HG03175 (cell line): ENCODE measurements around the gene GATB.

Experiments
- ATAC-seq: cut with Tn5 transposase; IDR thresholded peaks from one replicate; pipeline ENCODE4 v1.9.1; 2021; ENCODE audit warnings: mild to moderate bottlenecking, moderate library complexity; ENCODE audit not compliant: unreplicated experiment

The GATB gene

GRCh38 chr4:151760712-151761661 lies at the start of gene GATB:
Gene GATB (minus strand): TSS chr4:151761007. CDS start chr4:151760982, 25 bp downstream.
- peak; percentile 100 for ATAC-seq

- no peak for ATAC-seq
Observed at GRCh38 chr4:151810476-151810875, 49.7 kb upstream of the GATB start.

- ATAC-seq: no peak
Observed at GRCh38 chr4:151809716-151810115, 48.9 kb upstream of the GATB start.

- no peak for ATAC-seq
Observed at GRCh38 chr4:151808542-151808941, 47.7 kb upstream of the GATB start.

GRCh38 chr4:151808120-151808529 lies 47.3 kb upstream of the GATB start:
- no peak for ATAC-seq

- no peak for ATAC-seq
Observed at GRCh38 chr4:151807220-151807619, 46.4 kb upstream of the GATB start.

GRCh38 chr4:151806511-151806927 lies 45.7 kb upstream of the GATB start:
- ATAC-seq: no peak

GRCh38 chr4:151804821-151805220 lies 44.0 kb upstream of the GATB start:
- ATAC-seq: no peak

- no peak for ATAC-seq
Observed at GRCh38 chr4:151804086-151804630, 43.4 kb upstream of the GATB start.

- no peak for ATAC-seq
Observed at GRCh38 chr4:151803246-151803645, 42.4 kb upstream of the GATB start.

GRCh38 chr4:151801547-151802516 lies 41.0 kb upstream of the GATB start:
- peak; percentile 52 for ATAC-seq

- no peak for ATAC-seq
Observed at GRCh38 chr4:151799417-151800012, 38.7 kb upstream of the GATB start.

- peak; percentile 73 for ATAC-seq
Observed at GRCh38 chr4:151798678-151799416, 38.0 kb upstream of the GATB start.

GRCh38 chr4:151797853-151798252 lies 37.0 kb upstream of the GATB start:
- ATAC-seq: no peak

GRCh38 chr4:151797131-151797530 lies 36.3 kb upstream of the GATB start:
- ATAC-seq: no peak

- no peak for ATAC-seq
Observed at GRCh38 chr4:151796106-151796505, 35.3 kb upstream of the GATB start.

GRCh38 chr4:151792995-151793394 lies 32.2 kb upstream of the GATB start:
- no peak for ATAC-seq

- ATAC-seq: no peak
Observed at GRCh38 chr4:151792530-151792929, 31.7 kb upstream of the GATB start.

GRCh38 chr4:151788021-151788420 lies 27.2 kb upstream of the GATB start:
- ATAC-seq: no peak

- ATAC-seq: no peak
Observed at GRCh38 chr4:151786158-151786495, 25.3 kb upstream of the GATB start.
